Psoas muscle (tissue), 8 donors: ENCODE data around the gene FOXL2NB. TPM values are rescaled to one million over a fixed set of nuclear protein-coding genes. Genes with fewer than 3 reads are reported as not detected.

ENCODE experiments used
- ATAC-seq, 4 donors: fragments of 200-7000 bp; cut with Tn5 transposase; one replicate each; pipeline ENCODE4 v1.9.1; 2020; ENCODE audit warnings: moderate library complexity in 3 of 4, mild to moderate bottlenecking in 2 of 4
- DNase-seq, 2 donors: peaks; one replicate each; pipeline ENCODE4 v3.0.0-alpha.2; 2020
- H3K27ac ChIP-seq: fragments of 200-600 bp; one replicate; pipeline ENCODE4 v1.8.0; 2022
- H3K27me3 ChIP-seq, 3 donors: fragments of 200-600 bp in 1 of 3; one replicate each; pipeline versions ENCODE4 v1.6.1 to v1.8.0; 2013 to 2022; ENCODE audit warnings: low read length in 2 of 3, mild to moderate bottlenecking in 2 of 3, moderate library complexity in 1 of 3; ENCODE audit not compliant: insufficient read depth in 3 of 3
- H3K36me3 ChIP-seq, 2 donors: fragments of 200-600 bp in 1 of 2; one replicate each; pipeline versions ENCODE4 v1.6.1 to v1.8.0; 2013 to 2022; ENCODE audit warnings: low read depth in 1 of 2, mild to moderate bottlenecking in 1 of 2, moderate library complexity in 1 of 2; ENCODE audit not compliant: insufficient read depth in 1 of 2
- H3K4me1 ChIP-seq: fragments of 200-600 bp; one replicate; pipeline ENCODE4 v1.8.0; 2022
- H3K4me3 ChIP-seq: fragments of 200-600 bp; one replicate; pipeline ENCODE4 v1.8.0; 2022; ENCODE audit warnings: mild to moderate bottlenecking
- H3K9me3 ChIP-seq: fragments of 200-600 bp; one replicate; pipeline ENCODE4 v1.8.0; 2022
- WGBS, 3 donors: extraction: QIAGEN DNeasy Blood & Tissue Kit; methylation state at CpG; one replicate each; pipeline versions ENCODE4 v1.1.6 to v1.1.7; 2013; 5-methylcytosine and 5-hydroxymethylcytosine counted together
- intact Hi-C, 2 donors: fragments of 100-400 bp; cut with DNase I; formaldehyde crosslinking; loops; one replicate each; pipeline versions ENCODE4 v1.11.0 to v1.14.2; 2022
- polyA plus RNA-seq, 3 donors: library from polyadenylated mRNA; stranded (reverse); fragments of 200-250 nt; gene quantifications; one replicate each; pipeline ENCODE4 v1.2.3, GENCODE V29; 2013
- total RNA-seq, 4 donors: library from RNA; stranded (reverse); fragmentation: NEBNext Ultra II Directional in 2 of 4; extraction: Animal tissue kit (Norgen Biotek cat#: 25700) in 2 of 4; gene quantifications; one replicate each; pipeline versions ENCODE4 v1.2.1 to v1.2.4, GENCODE V29; 2021 to 2023
- TF ChIP-seq, protein P1 (sequence below): fragments of 200-600 bp; IDR thresholded peaks from one replicate; pipeline ENCODE4 v1.8.0; 2022; ENCODE audit warnings: antibody characterized with exemption
- donor health status: healthy with polysubstance abuse.
- donor health status: DM: no; HTN: no; CAD: no; lungs with moderate emphysema.
- donor health status: Bipolar disorder and iron deficiency.
- donor health status: healthy.
- donor health status: DM: yes; HTN: yes; CAD: no.
- donor health status: DM: no; HTN: no; CAD: no.
- donor health status: DM: no; HTN: no; CAD: no.
- donor health status: DM: yes; HTN: yes; CAD: no.

Gene FOXL2NB
- total and polyA plus RNA-seq, 7 donors, result 0.06 to 0.14 TPM; not detected in 5

GRCh38 chr3:138941259-138941885 lies 5.6 kb upstream of the FOXL2NB start:
- peaks cover 32% of the 10 kb centered on the region for H3K4me1 ChIP-seq

GRCh38 chr3:138942271-138942670 lies 4.7 kb upstream of the FOXL2NB start:
- no peak for ATAC-seq
- H3K4me1 ChIP-seq, result peaks cover 29% of the 10 kb centered on the region
- WGBS, 3 donors, result 90 to 96% (median 92%) methylated on average over 4 of the region's 4 CpGs
- H3K4me3 ChIP-seq, result no peak overlapping the region
- peaks cover 0 to 99% (median 53%) of the 10 kb centered on the region in 3 donors for H3K27me3 ChIP-seq
- no peak for DNase-seq
- no peaks in the 10 kb centered on the region for H3K36me3 ChIP-seq
- H3K27ac ChIP-seq, result no peak overlapping the region
- no peaks in the 10 kb centered on the region for H3K9me3 ChIP-seq
- intact Hi-C loops, result no loop called here
- TF ChIP-seq, protein P1, sequence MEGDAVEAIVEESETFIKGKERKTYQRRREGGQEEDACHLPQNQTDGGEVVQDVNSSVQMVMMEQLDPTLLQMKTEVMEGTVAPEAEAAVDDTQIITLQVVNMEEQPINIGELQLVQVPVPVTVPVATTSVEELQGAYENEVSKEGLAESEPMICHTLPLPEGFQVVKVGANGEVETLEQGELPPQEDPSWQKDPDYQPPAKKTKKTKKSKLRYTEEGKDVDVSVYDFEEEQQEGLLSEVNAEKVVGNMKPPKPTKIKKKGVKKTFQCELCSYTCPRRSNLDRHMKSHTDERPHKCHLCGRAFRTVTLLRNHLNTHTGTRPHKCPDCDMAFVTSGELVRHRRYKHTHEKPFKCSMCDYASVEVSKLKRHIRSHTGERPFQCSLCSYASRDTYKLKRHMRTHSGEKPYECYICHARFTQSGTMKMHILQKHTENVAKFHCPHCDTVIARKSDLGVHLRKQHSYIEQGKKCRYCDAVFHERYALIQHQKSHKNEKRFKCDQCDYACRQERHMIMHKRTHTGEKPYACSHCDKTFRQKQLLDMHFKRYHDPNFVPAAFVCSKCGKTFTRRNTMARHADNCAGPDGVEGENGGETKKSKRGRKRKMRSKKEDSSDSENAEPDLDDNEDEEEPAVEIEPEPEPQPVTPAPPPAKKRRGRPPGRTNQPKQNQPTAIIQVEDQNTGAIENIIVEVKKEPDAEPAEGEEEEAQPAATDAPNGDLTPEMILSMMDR, result no peak

More at GRCh38 chr3:138941259-138941885, 5.6 kb upstream of the FOXL2NB start:
- peaks cover 0 to 99% (median 55%) of the 10 kb centered on the region in 3 donors for H3K27me3 ChIP-seq
- no peak overlapping the region for H3K27ac ChIP-seq
- TF ChIP-seq, protein P1, result no peak
- H3K4me3 ChIP-seq, result no peak overlapping the region
- intact Hi-C loops, result no loop called here
- H3K36me3 ChIP-seq, result no peaks in the 10 kb centered on the region
- ATAC-seq (no peak), DNase-seq (no peak)
- H3K9me3 ChIP-seq, result no peaks in the 10 kb centered on the region
- WGBS, 3 donors, result 75 to 79% (median 78%) methylated on average over 7 of the region's 7 CpGs

- TF ChIP-seq, protein P1, result no peak
- no peak overlapping the region for H3K27ac ChIP-seq
- no peaks in the 10 kb centered on the region for H3K36me3 ChIP-seq
- DNase-seq, result no peak
- H3K4me1 ChIP-seq, result peaks cover 22% of the 10 kb centered on the region
- H3K4me3 ChIP-seq, result no peak overlapping the region
- no peaks in the 10 kb centered on the region for H3K9me3 ChIP-seq
- no peak for ATAC-seq
- intact Hi-C loops, result no loop called here
- 46 to 63% (median 62%) methylated on average over 25 of the region's 25 CpGs for WGBS, 3 donors
- peaks cover 0 to 99% (median 50%) of the 10 kb centered on the region in 3 donors for H3K27me3 ChIP-seq
Observed at GRCh38 chr3:138942861-138943623, 4.0 kb upstream of the FOXL2NB start.

- Histone ChIP-seq H3K4me1 (peaks cover 13% of the 10 kb centered on the region), H3K4me3 (peak overlapping the region; percentile 72), H3K27me3 (peaks cover 0 to 99% (median 47%) of the 10 kb centered on the region in 3 donors), H3K36me3 (no peaks in the 10 kb centered on the region), H3K9me3 (no peaks in the 10 kb centered on the region), H3K27ac (no peak overlapping the region)
- TF ChIP-seq, protein P1, result no peak
- intact Hi-C loops, result no loop called here
- no peak for DNase-seq
- WGBS, 3 donors, result 52 to 71% (median 67%) methylated on average over 30 of the region's 30 CpGs
- no peak for ATAC-seq
Observed at GRCh38 chr3:138943724-138944653, 3.0 kb upstream of the FOXL2NB start.
